Neural cell (in vitro differentiated cells): ENCODE data around the gene PLXNA4. TPM values are rescaled to one million over a fixed set of nuclear protein-coding genes. Genes with fewer than 3 reads are reported as not detected.

Experiments
- H2AFZ ChIP-seq: fragments of 200-600, 300-800 bp; sonication (generic), shearing (Covaris generic); 2 replicates; pipeline ENCODE4 v1.6.0; 2014; ENCODE audit warnings: low read depth, mild to moderate bottlenecking, antibody characterized with exemption, low read length, moderate library complexity
- H3F3A ChIP-seq: fragments of 200-600 bp; shearing (Covaris generic); 2 replicates; pipeline ENCODE4 v1.6.1; 2016; ENCODE audit warnings: mild to moderate bottlenecking, moderate library complexity, mixed read lengths, antibody characterized with exemption, low read length; ENCODE audit not compliant: insufficient read depth, poor library complexity, severe bottlenecking
- H3K27ac ChIP-seq: fragments of 200-600, 300-800 bp; sonication (generic), shearing (Covaris generic); 2 replicates; pipeline ENCODE4 v1.5.1; 2014; ENCODE audit warnings: mild to moderate bottlenecking, low read length, moderate library complexity
- H3K27me3 ChIP-seq: fragments of 300-800, 200-600 bp; sonication (generic), shearing (Covaris generic); 2 replicates; pipeline ENCODE4 v1.6.0; 2014; ENCODE audit warnings: mild to moderate bottlenecking, low read depth, low read length, moderate library complexity; ENCODE audit not compliant: insufficient read depth
- H3K36me3 ChIP-seq: fragments of 300-800, 200-600 bp; sonication (generic), shearing (Covaris generic); 2 replicates; pipeline ENCODE4 v1.5.1; 2014; ENCODE audit warnings: mild to moderate bottlenecking, antibody characterized with exemption, low read length, moderate library complexity; ENCODE audit not compliant: insufficient read depth
- H3K4me2 ChIP-seq: fragments of 300-800, 200-600 bp; sonication (generic), shearing (Covaris generic); 2 replicates; pipeline ENCODE4 v1.6.0; 2014; ENCODE audit warnings: mild to moderate bottlenecking, low read length
- H3K4me3 ChIP-seq: fragments of 300-800, 200-600 bp; sonication (generic), shearing (Covaris generic); 2 replicates; pipeline ENCODE4 v1.5.1; 2014; ENCODE audit warnings: mild to moderate bottlenecking, low read length, moderate library complexity
- H3K79me2 ChIP-seq: fragments of 200-600 bp; shearing (Covaris generic); replicated peaks from 2 replicates; pipeline ENCODE4 v1.6.0; 2014; ENCODE audit warnings: mild to moderate bottlenecking, low read length, moderate library complexity; ENCODE audit not compliant: insufficient read depth
- H3K9ac ChIP-seq: fragments of 300-800, 200-600 bp; sonication (generic), shearing (Covaris generic); 2 replicates; pipeline ENCODE4 v1.6.1; 2016; ENCODE audit warnings: mild to moderate bottlenecking, low read length, mixed read lengths
- H3K9me2 ChIP-seq: fragments of 200-600 bp; shearing (Covaris generic); 2 replicates; pipeline ENCODE4 v1.6.1; 2016; ENCODE audit warnings: mild to moderate bottlenecking, low read length, mixed read lengths; ENCODE audit not compliant: insufficient read depth
- H3K9me3 ChIP-seq: fragments of 200-600, 300-800 bp; sonication (generic), shearing (Covaris generic); 2 replicates; pipeline ENCODE4 v1.6.1; 2016; ENCODE audit warnings: mild to moderate bottlenecking, mixed run types, low read length, moderate library complexity, mixed read lengths
- H4K20me1 ChIP-seq: fragments of 200-600 bp; shearing (Covaris generic); 2 replicates; pipeline ENCODE4 v1.6.1; 2016; ENCODE audit warnings: mild to moderate bottlenecking, mixed run types; ENCODE audit not compliant: insufficient read depth
- CTCF ChIP-seq: fragments of 450-650 bp; IDR thresholded peaks from 2 replicates; pipeline ENCODE4 v1.5.1; 2014; ENCODE audit warnings: antibody characterized with exemption, mild to moderate bottlenecking, moderate library complexity; ENCODE audit not compliant: poor library complexity, severe bottlenecking
- EP300 ChIP-seq: fragments of 450-650 bp; conservative IDR thresholded peaks from 2 replicates; pipeline ENCODE4 v1.6.1; 2014; ENCODE audit warnings: antibody characterized with exemption, mild to moderate bottlenecking, moderate library complexity; ENCODE audit not compliant: poor library complexity, severe bottlenecking
- EZH2 ChIP-seq: fragments of 200-600, 300-800 bp; shearing (Covaris generic), sonication (generic); IDR thresholded peaks from 2 replicates; pipeline ENCODE4 v1.6.1; 2014; ENCODE audit warnings: antibody characterized with exemption, low read length, borderline replicate concordance, mild to moderate bottlenecking; ENCODE audit not compliant: insufficient read depth, poor library complexity, severe bottlenecking
- MXI1 ChIP-seq: fragments of 450-650 bp; conservative IDR thresholded peaks from 2 replicates; pipeline ENCODE4 v1.6.1; 2014; ENCODE audit warnings: antibody characterized with exemption, mild to moderate bottlenecking; ENCODE audit not compliant: poor library complexity, severe bottlenecking
- POLR2AphosphoS5 ChIP-seq: IDR thresholded peaks from 2 replicates; pipeline ENCODE4 v1.6.1; 2012
- RAD21 ChIP-seq: fragments of 450-650 bp; conservative IDR thresholded peaks from 2 replicates; pipeline ENCODE4 v1.6.1; 2014; ENCODE audit warnings: antibody characterized with exemption, mild to moderate bottlenecking, moderate library complexity
- REST ChIP-seq: IDR thresholded peaks from 2 replicates; pipeline ENCODE4 v1.6.1; 2012; ENCODE audit warnings: borderline replicate concordance
- SMC3 ChIP-seq: fragments of 450-650 bp; conservative IDR thresholded peaks from 2 replicates; pipeline ENCODE4 v1.6.1; 2014; ENCODE audit warnings: antibody characterized with exemption, mild to moderate bottlenecking, moderate library complexity; ENCODE audit not compliant: poor library complexity
- TAF1 ChIP-seq: IDR thresholded peaks from 2 replicates; pipeline ENCODE4 v1.6.1; 2012; ENCODE audit warnings: low read depth
- polyA plus RNA-seq: library from polyadenylated mRNA; depleted of rRNA; stranded (reverse); fragments of >200 nt; gene quantifications from 2 replicates; pipeline ENCODE4 v1.2.3, GENCODE V29; 2014

The PLXNA4 gene
- polyA plus RNA-seq, 1 donor from 2014 or later: 7.2 TPM

GRCh38 chr7:132367004-132367403, 209.3 kb downstream of the PLXNA4 start:
- Histone ChIP-seq H4K20me1 (no peaks in the 10 kb centered on the region), H3K9me2 (no peaks in the 10 kb centered on the region), H3K27me3 (no peaks in the 10 kb centered on the region), H3K9ac (no peak overlapping the region), H3K36me3 (no peaks in the 10 kb centered on the region), H3K4me3 (no peak overlapping the region), H3K9me3 (no peaks in the 10 kb centered on the region), H3K4me2 (no peak overlapping the region), H3K79me2 (no peaks in the 10 kb centered on the region), H2AFZ (no peak overlapping the region), H3K27ac (no peak overlapping the region), H3F3A (no peaks in the 10 kb centered on the region)
- no peak for TF ChIP-seq MXI1
- no peak for TF ChIP-seq TAF1
- TF ChIP-seq RAD21: no peak
- no peak for TF ChIP-seq CTCF
- no peak for TF ChIP-seq POLR2AphosphoS5
- TF ChIP-seq EP300: no peak

GRCh38 chr7:132364226-132364625, 212.0 kb downstream of the PLXNA4 start:
- Histone ChIP-seq H3F3A (no peaks in the 10 kb centered on the region), H3K9me2 (no peaks in the 10 kb centered on the region), H2AFZ (no peak overlapping the region), H4K20me1 (no peaks in the 10 kb centered on the region), H3K9ac (no peak overlapping the region), H3K36me3 (no peaks in the 10 kb centered on the region), H3K9me3 (no peaks in the 10 kb centered on the region), H3K4me3 (no peak overlapping the region), H3K27me3 (no peaks in the 10 kb centered on the region), H3K27ac (no peak overlapping the region), H3K79me2 (no peaks in the 10 kb centered on the region), H3K4me2 (no peak overlapping the region)
- TF ChIP-seq CTCF: no peak
- TF ChIP-seq SMC3: no peak
- TF ChIP-seq TAF1: no peak
- no peak for TF ChIP-seq EP300
- no peak for TF ChIP-seq RAD21
- no peak for TF ChIP-seq EZH2
- TF ChIP-seq POLR2AphosphoS5: no peak
- TF ChIP-seq REST: no peak
- no peak for TF ChIP-seq MXI1
